ENCODE measurements around the gene CYBRD1.
A peak's percentile ranks its signal among the peaks of the same experiment; 100 is the strongest.
"Not testable (repeated sequence)": the region's sequence is repeated elsewhere in the genome, so short reads cannot be mapped to it uniquely, and the experiment has no call there.

CYBRD1 gene

GRCh38 chr2:171490577-171490976 lies 31.7 kb upstream of the CYBRD1 start:
- H3K4me1 ChIP-seq (ENCODE audit: control insufficient read depth, insufficient read depth, low read length, unreplicated experiment) = no peaks in the 10 kb centered on the region
- no peak overlapping the region for H3K27ac ChIP-seq (ENCODE audit: low read depth, low read length)
- no peaks in the 10 kb centered on the region for H3K79me2 ChIP-seq (ENCODE audit: control insufficient read depth, insufficient read depth, low read length, unreplicated experiment)
- H3K27me3 ChIP-seq (ENCODE audit: insufficient read depth, low read length) = no peaks in the 10 kb centered on the region
- H3K36me3 ChIP-seq (ENCODE audit: insufficient read depth, low read length) = 0 out of 2 replicates have a peak, but pooled peaks cover under 1% of the 10 kb centered on the region
- H2AFZ ChIP-seq (ENCODE audit: low read length, unreplicated experiment) = no peak overlapping the region
- H3K4me3 ChIP-seq (ENCODE audit: low read depth, low read length) = no peak overlapping the region

DNA sequence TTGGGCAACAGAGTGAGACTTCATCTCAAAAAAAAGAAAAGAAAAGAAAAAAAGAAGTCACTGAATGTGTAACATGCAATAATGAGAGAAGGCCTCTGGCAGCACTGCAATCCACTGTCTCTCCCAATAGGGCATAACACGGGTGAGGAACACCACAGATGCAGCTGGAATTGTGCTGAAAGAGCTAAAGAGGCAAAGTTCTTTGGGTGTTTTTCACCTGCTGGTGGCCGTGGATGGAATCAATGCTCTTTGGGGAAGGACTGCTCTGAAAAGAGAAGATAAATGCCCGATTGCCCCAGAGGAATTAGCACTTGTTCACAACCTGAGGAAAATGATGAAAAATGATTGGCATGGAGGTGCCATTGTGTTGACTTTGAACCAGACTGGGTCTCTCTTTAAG lies 31.0 kb upstream of the CYBRD1 start:
- Histone ChIP-seq H3K36me3 (ENCODE audit: insufficient read depth, low read length) (no peaks in the 10 kb centered on the region), H3K27me3 (ENCODE audit: insufficient read depth, low read length) (no peaks in the 10 kb centered on the region), H3K27ac (ENCODE audit: low read depth, low read length) (no peak overlapping the region), H3K4me3 (ENCODE audit: low read depth, low read length) (no peak overlapping the region), H3K4me1 (ENCODE audit: control insufficient read depth, insufficient read depth, low read length, unreplicated experiment) (no peaks in the 10 kb centered on the region), H3K79me2 (ENCODE audit: control insufficient read depth, insufficient read depth, low read length, unreplicated experiment) (no peaks in the 10 kb centered on the region), H2AFZ (ENCODE audit: low read length, unreplicated experiment) (no peak overlapping the region)

GRCh38 chr2:171492664-171493063 lies 29.6 kb upstream of the CYBRD1 start:
- no peaks in the 10 kb centered on the region for H3K27me3 ChIP-seq (ENCODE audit: insufficient read depth, low read length)
- no peak overlapping the region for H2AFZ ChIP-seq (ENCODE audit: low read length, unreplicated experiment)
- no peaks in the 10 kb centered on the region for H3K79me2 ChIP-seq (ENCODE audit: control insufficient read depth, insufficient read depth, low read length, unreplicated experiment)
- H3K4me1 ChIP-seq (ENCODE audit: control insufficient read depth, insufficient read depth, low read length, unreplicated experiment) = no peaks in the 10 kb centered on the region
- H3K36me3 ChIP-seq (ENCODE audit: insufficient read depth, low read length) = no peaks in the 10 kb centered on the region
- no peak overlapping the region for H3K27ac ChIP-seq (ENCODE audit: low read depth, low read length)
- no peak overlapping the region for H3K4me3 ChIP-seq (ENCODE audit: low read depth, low read length)

DNA sequence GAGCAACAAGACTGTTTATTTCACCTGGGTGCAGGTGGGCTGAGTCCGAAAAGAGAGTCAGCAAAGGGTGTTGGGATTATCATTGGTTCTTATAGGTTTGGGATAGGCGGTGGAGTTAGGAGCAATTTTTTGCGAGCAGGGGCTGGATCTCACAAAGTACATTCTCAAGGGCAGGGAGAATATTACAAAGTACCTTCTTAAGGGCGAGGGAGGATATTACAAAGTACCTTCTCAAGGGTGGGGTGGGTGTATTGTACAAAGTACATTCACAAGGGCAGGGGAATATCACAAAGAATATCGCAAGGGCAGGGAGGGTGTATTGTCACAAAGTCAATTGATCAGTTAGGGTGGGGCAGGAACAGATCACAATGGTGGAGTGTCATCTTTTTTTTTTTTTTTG lies 24.6 kb upstream of the CYBRD1 start:
- not testable (repeated sequence) for H3K79me2 ChIP-seq (ENCODE audit: control insufficient read depth, insufficient read depth, low read length, unreplicated experiment); H3K27me3 ChIP-seq (ENCODE audit: insufficient read depth, low read length); H3K36me3 ChIP-seq (ENCODE audit: insufficient read depth, low read length); H2AFZ ChIP-seq (ENCODE audit: low read length, unreplicated experiment); H3K4me1 ChIP-seq (ENCODE audit: control insufficient read depth, insufficient read depth, low read length, unreplicated experiment); H3K4me3 ChIP-seq (ENCODE audit: low read depth, low read length); H3K27ac ChIP-seq (ENCODE audit: low read depth, low read length)

- Histone ChIP-seq H3K36me3 (ENCODE audit: insufficient read depth, low read length) (no peaks in the 10 kb centered on the region), H3K79me2 (ENCODE audit: control insufficient read depth, insufficient read depth, low read length, unreplicated experiment) (no peaks in the 10 kb centered on the region), H2AFZ (ENCODE audit: low read length, unreplicated experiment) (no peak overlapping the region), H3K27ac (ENCODE audit: low read depth, low read length) (no peak overlapping the region), H3K27me3 (ENCODE audit: insufficient read depth, low read length) (no peaks in the 10 kb centered on the region), H3K4me1 (ENCODE audit: control insufficient read depth, insufficient read depth, low read length, unreplicated experiment) (no peaks in the 10 kb centered on the region), H3K4me3 (ENCODE audit: low read depth, low read length) (no peak overlapping the region)
These were observed 16.9 kb upstream of the CYBRD1 start for GRCh38 chr2:171505374-171505773.

- no peak overlapping the region for H3K4me3 ChIP-seq (ENCODE audit: low read depth, low read length)
- H3K79me2 ChIP-seq (ENCODE audit: control insufficient read depth, insufficient read depth, low read length, unreplicated experiment) = no peaks in the 10 kb centered on the region
- H3K4me1 ChIP-seq (ENCODE audit: control insufficient read depth, insufficient read depth, low read length, unreplicated experiment) = no peaks in the 10 kb centered on the region
- H3K27me3 ChIP-seq (ENCODE audit: insufficient read depth, low read length) = no peaks in the 10 kb centered on the region
- no peak overlapping the region for H3K27ac ChIP-seq (ENCODE audit: low read depth, low read length)
- H3K36me3 ChIP-seq (ENCODE audit: insufficient read depth, low read length) = no peaks in the 10 kb centered on the region
- H2AFZ ChIP-seq (ENCODE audit: low read length, unreplicated experiment) = no peak overlapping the region
These were observed 12.1 kb upstream of the CYBRD1 start for GRCh38 chr2:171509945-171510731.

- Histone ChIP-seq H3K27me3 (ENCODE audit: insufficient read depth, low read length) (no peaks in the 10 kb centered on the region), H3K4me1 (ENCODE audit: control insufficient read depth, insufficient read depth, low read length, unreplicated experiment) (peaks cover 11% of the 10 kb centered on the region), H2AFZ (ENCODE audit: low read length, unreplicated experiment) (no peak overlapping the region), H3K27ac (ENCODE audit: low read depth, low read length) (no peak overlapping the region), H3K36me3 (ENCODE audit: insufficient read depth, low read length) (no peaks in the 10 kb centered on the region), H3K79me2 (ENCODE audit: control insufficient read depth, insufficient read depth, low read length, unreplicated experiment) (no peaks in the 10 kb centered on the region), H3K4me3 (ENCODE audit: low read depth, low read length) (no peak overlapping the region)
These were observed 10.3 kb upstream of the CYBRD1 start for GRCh38 chr2:171512014-171512413.

DNA sequence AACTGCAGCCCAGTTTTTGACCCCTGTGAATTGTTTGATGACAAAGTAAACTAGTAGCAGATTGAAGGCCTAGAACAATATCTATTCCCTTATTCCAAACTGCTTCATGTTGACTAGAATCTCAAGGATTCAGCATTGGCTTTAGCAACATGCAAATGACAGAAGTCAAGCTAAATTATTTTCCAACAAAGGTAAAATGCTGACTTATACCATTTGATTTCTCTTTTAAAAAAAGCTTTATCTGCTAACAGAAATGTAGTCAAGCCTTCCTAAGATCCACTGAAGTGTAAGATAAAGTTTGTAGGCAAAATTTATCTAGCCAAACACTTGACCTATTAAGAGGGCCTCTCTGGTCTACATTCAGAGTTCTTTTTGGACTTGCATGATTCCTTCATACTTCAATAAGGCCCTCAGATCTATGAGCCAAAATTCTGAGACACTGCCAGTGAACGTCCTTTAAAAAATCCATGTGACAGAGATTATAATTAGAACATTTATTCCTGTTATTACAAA lies 9.5 kb upstream of the CYBRD1 start:
- Histone ChIP-seq H3K27me3 (ENCODE audit: insufficient read depth, low read length) (no peaks in the 10 kb centered on the region), H3K79me2 (ENCODE audit: control insufficient read depth, insufficient read depth, low read length, unreplicated experiment) (no peaks in the 10 kb centered on the region), H3K27ac (ENCODE audit: low read depth, low read length) (no peak overlapping the region), H3K36me3 (ENCODE audit: insufficient read depth, low read length) (no peaks in the 10 kb centered on the region), H2AFZ (ENCODE audit: low read length, unreplicated experiment) (no peak overlapping the region), H3K4me3 (ENCODE audit: low read depth, low read length) (no peak overlapping the region), H3K4me1 (ENCODE audit: control insufficient read depth, insufficient read depth, low read length, unreplicated experiment) (peaks cover 11% of the 10 kb centered on the region)

DNA sequence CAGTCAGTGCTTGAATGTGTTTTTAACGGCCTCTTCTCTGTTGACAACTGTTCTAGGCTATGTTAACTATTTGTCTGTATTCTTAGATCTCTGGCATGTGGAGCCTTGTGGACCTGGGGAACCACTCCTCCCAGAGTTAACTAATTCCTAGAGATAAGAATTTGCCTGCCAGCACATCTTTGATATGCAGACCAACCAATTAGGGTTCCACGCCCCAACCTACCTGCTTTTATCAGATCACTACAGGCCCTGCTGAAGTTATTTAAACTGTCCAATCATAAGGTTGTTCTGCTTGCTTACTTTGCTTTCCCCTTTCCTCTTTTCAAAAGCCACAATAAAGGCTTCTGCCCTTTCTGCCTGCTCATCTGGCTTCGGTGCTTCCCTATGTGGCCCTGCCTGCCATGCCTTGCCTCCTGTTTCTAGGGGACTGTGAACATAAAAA lies 8.5 kb upstream of the CYBRD1 start:
- H2AFZ ChIP-seq (ENCODE audit: low read length, unreplicated experiment) = no peak overlapping the region
- no peaks in the 10 kb centered on the region for H3K27me3 ChIP-seq (ENCODE audit: insufficient read depth, low read length)
- H3K79me2 ChIP-seq (ENCODE audit: control insufficient read depth, insufficient read depth, low read length, unreplicated experiment) = no peaks in the 10 kb centered on the region
- peaks cover 11% of the 10 kb centered on the region for H3K4me1 ChIP-seq (ENCODE audit: control insufficient read depth, insufficient read depth, low read length, unreplicated experiment)
- H3K4me3 ChIP-seq (ENCODE audit: low read depth, low read length) = no peak overlapping the region
- H3K36me3 ChIP-seq (ENCODE audit: insufficient read depth, low read length) = no peaks in the 10 kb centered on the region
- no peak overlapping the region for H3K27ac ChIP-seq (ENCODE audit: low read depth, low read length)

DNA sequence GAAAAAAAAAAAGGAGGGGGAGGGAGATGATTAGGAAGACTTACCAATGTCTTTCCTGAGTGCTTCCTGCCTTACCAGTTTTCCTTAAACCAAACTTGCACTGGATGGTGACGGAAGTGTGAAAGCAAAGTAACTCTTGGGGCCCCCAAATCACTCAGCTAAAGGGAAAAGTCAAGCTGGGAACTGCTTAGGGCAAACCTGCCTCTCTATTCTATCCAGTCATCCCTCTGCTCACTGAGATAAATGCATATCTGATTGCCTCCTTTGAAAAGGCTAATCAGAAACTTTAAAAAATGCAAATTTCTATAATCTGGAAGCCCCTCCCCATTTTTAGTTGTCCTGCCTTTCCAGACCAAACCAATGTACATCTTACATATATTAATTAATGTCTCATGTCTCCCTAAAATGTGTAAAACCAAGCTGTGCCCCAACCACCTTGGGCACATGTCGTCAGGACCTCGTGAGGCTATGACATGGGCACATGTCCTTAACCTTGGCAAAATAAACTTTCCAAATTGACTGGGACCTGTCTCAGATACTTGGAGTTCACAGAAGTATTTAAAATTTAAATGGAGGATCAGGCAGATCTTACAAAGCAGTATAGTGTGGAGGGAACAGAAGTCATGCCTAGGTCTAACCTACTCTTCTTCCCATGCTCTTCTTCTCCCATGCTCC lies 7.2 kb upstream of the CYBRD1 start:
- H3K27ac ChIP-seq (ENCODE audit: low read depth, low read length) = no peak overlapping the region
- H2AFZ ChIP-seq (ENCODE audit: low read length, unreplicated experiment) = peak overlapping the region; percentile 15
- peaks cover 11% of the 10 kb centered on the region for H3K4me1 ChIP-seq (ENCODE audit: control insufficient read depth, insufficient read depth, low read length, unreplicated experiment)
- no peaks in the 10 kb centered on the region for H3K36me3 ChIP-seq (ENCODE audit: insufficient read depth, low read length)
- H3K4me3 ChIP-seq (ENCODE audit: low read depth, low read length) = no peak overlapping the region
- H3K79me2 ChIP-seq (ENCODE audit: control insufficient read depth, insufficient read depth, low read length, unreplicated experiment) = no peaks in the 10 kb centered on the region
- H3K27me3 ChIP-seq (ENCODE audit: insufficient read depth, low read length) = no peaks in the 10 kb centered on the region

Measured in ACC112 (cell line).